Epithelial cell of proximal tubule (primary cell): ENCODE data around the gene FGFR3. TPM values are rescaled to one million over a fixed set of nuclear protein-coding genes. Genes with fewer than 3 reads are reported as not detected.

Source experiments
- DNase-seq: peaks from one replicate; pipeline ENCODE4 v3.0.0-alpha.2; 2011; ENCODE audit warnings: low read depth
- H3K4me3 ChIP-seq: 2 replicates; pipeline ENCODE4 v1.5.1; 2011; ENCODE audit warnings: low read depth, mild to moderate bottlenecking, low read length
- total RNA-seq: library from RNA; depleted of rRNA; stranded (reverse); fragments of >200 nt; gene quantifications from 2 replicates; pipeline ENCODE4 v1.2.3, GENCODE V29; 2015
- TF ChIP-seq, protein P1 (sequence below): conservative IDR thresholded peaks from 2 replicates; pipeline ENCODE4 v1.5.1; 2012; ENCODE audit warnings: low read depth, mild to moderate bottlenecking, low read length

The FGFR3 gene
- total RNA-seq, 1 donor from 2014 or later: 8.1 TPM

DNA sequence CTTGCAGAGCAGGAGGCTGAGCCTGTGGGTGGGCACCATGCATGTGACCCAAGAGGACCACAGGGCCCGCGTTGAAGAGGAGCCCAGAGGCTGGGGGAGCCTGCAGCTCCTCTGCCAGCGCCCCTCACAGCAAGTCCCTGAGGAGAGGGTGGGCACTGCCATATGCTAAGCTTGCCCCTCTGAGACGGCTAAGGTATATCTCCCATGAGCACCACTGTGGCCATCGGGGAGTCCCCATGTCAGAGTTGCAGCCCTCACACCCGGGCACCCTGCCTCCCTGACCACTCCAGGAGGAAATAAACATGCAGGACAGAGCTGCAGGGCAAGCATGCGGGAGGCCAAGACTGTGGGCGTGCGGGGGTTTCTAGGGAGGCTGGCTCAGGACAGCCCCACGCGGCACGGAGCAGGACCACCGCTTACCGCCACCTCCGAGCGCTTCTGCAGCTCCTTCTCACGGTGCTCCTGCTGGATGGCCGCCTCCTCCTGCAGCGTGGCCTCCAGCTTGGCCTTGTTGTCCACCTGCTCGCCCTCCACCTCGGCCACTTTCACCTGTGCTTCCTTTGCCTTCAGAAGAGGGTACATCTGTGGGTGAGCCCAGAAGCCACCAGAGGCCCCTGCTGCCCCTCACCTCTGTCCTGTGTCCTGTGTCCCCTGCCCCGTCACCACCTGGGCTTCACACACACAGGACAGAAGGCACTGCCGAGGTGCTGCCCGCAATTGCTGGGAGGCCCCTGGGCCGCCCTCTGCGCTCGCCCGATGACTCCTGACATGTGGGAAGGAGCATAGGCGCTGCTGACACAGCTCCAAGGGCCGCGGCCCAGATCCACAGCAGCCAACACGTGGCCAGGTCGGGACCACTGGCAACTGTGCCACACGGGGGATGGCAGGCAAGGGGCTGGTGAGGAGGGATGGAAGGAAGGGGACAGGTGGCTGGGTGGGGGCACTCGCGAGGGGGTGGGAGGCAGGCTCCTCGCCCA is 29.8 kb downstream of the FGFR3 start:
- no peak overlapping the region for H3K4me3 ChIP-seq
- TF ChIP-seq, protein P1, sequence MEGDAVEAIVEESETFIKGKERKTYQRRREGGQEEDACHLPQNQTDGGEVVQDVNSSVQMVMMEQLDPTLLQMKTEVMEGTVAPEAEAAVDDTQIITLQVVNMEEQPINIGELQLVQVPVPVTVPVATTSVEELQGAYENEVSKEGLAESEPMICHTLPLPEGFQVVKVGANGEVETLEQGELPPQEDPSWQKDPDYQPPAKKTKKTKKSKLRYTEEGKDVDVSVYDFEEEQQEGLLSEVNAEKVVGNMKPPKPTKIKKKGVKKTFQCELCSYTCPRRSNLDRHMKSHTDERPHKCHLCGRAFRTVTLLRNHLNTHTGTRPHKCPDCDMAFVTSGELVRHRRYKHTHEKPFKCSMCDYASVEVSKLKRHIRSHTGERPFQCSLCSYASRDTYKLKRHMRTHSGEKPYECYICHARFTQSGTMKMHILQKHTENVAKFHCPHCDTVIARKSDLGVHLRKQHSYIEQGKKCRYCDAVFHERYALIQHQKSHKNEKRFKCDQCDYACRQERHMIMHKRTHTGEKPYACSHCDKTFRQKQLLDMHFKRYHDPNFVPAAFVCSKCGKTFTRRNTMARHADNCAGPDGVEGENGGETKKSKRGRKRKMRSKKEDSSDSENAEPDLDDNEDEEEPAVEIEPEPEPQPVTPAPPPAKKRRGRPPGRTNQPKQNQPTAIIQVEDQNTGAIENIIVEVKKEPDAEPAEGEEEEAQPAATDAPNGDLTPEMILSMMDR: no peak
- no peak for DNase-seq

DNA sequence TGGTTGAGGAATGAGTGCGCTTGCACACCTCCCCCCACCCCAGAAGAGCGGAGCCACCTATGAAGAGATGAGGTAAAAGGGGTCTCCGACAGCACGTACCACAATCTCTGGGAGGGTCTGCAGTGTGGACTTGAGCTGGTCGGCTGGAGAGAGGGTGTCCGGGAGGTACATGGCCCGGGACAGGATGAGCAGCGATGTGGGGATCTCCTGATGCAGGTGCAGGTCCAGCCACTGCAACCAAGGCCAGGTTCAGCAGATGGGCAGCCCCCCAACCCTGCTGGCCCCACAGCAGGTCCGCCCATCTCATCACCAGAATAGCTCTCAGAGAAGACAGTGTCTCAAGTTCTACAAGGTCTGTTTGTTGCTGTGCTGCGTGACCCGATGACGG is 30.4 kb downstream of the FGFR3 start:
- no peak overlapping the region for H3K4me3 ChIP-seq
- TF ChIP-seq, protein P1: no peak
- DNase-seq: no peak

DNA sequence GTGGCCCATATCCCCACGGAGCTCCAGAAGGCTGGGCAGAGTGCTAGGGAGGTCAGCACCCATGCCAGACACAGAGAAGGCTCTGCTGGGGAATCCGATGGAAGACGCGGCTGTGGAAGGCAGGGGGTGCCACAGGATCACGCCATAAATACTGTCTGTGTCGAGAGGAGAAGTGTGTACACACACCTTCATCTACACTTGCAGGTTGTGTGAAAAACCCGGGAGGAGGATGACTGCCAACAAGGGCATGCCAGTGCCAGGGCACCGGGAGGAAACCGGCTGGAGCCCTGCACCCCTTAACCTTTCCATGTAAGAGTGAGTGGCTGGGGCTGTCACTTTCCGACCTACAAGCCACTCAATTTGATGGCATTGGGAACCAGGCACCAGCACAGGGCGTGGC is 31.7 kb downstream of the FGFR3 start:
- H3K4me3 ChIP-seq: no peak overlapping the region
- TF ChIP-seq, protein P1: no peak
- no peak for DNase-seq

DNA sequence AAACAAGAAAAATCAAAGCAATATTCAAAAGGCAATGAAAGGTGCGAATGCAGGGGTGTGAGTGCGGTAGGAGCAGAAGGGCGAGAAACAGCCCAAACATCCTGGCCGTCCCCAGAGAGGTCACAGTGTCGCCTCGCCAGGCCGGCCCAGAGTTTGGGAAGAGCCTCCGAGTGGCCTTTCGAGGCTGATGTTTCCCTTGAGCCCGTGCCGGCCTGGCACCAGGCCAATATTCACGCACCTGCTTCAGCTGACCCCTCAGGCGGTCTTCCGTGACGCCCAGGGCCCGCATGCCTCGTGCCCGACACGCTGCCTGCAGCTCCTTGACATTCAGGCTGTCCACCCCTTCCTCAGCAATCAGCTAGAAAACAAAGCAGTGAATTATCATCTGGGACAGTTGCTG is 32.2 kb downstream of the FGFR3 start:
- TF ChIP-seq, protein P1: no peak
- DNase-seq: no peak
- H3K4me3 ChIP-seq: no peak overlapping the region

DNA sequence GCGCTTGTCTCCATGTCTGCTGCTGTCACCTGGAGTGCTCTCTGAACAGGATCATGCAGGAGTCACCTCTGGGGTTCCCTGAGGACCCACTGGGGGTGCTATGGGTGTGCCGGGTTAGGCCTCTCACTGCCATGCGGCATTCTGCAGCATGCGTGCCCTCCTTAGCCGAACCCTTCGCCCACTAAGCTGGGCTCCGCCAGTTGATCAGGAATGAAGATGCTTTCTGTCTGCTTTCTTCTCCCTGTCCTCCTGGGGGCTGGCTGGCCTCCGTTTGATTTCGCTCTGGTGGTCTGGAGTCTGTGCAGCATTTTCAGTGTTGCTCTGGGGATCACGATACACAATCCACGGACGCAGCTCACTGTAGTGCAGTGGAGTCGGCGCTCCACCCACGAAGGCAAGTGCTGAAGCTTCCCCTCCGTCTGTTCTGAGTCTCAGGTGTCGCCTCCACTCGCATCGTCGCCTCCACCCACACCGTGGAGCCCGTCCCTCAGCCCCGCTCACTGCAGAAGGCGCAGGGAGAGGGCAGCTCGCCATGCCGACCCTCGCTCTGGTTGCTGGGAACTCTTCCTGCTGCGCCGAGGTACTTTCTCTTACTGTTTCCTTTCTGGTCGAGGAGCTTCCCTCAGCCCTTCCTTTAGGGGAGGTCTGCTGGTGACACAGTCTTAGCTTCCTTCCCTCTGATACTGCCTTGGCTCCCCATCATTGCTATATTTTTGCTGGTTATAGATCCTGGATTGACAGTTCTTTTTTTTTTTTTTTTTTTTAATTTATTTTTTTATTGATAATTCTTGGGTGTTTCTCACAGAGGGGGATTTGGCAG is 33.6 kb downstream of the FGFR3 start:
- TF ChIP-seq, protein P1: no peak
- no peak for DNase-seq
- no peak overlapping the region for H3K4me3 ChIP-seq

DNA sequence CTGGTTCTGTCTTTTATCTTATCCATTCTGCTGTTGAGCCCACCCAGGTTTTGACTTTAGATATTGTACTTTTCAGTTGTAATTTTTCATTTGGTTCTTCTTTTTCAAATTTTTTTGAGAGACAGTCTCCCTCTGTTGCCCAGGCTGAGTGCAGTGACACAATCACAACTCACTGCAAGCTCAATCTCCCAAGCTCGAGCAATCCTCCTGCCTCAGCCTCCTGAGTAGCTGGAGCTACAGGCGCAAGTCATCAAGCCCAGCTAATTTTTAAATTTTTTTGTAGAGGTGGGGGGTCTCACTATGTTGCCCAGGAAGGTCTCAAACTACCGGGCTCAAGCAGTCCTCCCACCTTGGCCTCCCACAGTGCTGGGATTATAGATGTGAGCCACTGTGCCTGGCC is 37.1 kb downstream of the FGFR3 start:
- no peak for DNase-seq
- TF ChIP-seq, protein P1: no peak

More for the DNA sequence above, 37.1 kb downstream of the FGFR3 start:
- H3K4me3 ChIP-seq: no peak overlapping the region
